ENCODE data around the gene ADO. TPM values are rescaled to one million over a fixed set of nuclear protein-coding genes. Genes with fewer than 3 reads are reported as not detected.

The ADO gene
- total RNA-seq, 1 experiment from 2014 or later = 26.2 TPM

- TF ChIP-seq REST (IDR thresholded peaks at IDR 0.05; ENCODE audit: low read depth) (no peak), CTCF (IDR thresholded peaks at IDR 0.05 in 2 of 3, conservative IDR thresholded peaks at IDR 0.05 in 1 of 3; ENCODE audit: borderline replicate concordance in 1 of 3, insufficient read depth in 1 of 3, low read depth in 2 of 3, low read length in 2 of 3) (no peak)
Measured at GRCh38 chr10:62795100-62795499, 9.4 kb upstream of the ADO start (continued).

GRCh38 chr10:62795762-62796161, 8.8 kb upstream of the ADO start:
- no peaks in the 10 kb centered on the region for H3K9me2 ChIP-seq (ENCODE audit: insufficient read depth)
- ChIA-PET CTCF (no interaction called here), RAD21 (ENCODE audit: low non-redundant PET in 1 of 2, low total read pairs in 2 of 2, uncharacterized antibody in 2 of 2, unreplicated experiment in 2 of 2) (no interaction called here), POLR2A (no interaction called here)
- no peak overlapping the region for H2AFZ ChIP-seq (ENCODE audit: low read depth, low read length, poor library complexity, severe bottlenecking)
- H3K9ac ChIP-seq (ENCODE audit: low read length) = no peak overlapping the region
- no peak for ATAC-seq
- no peak overlapping the region for H3K4me3 ChIP-seq (replicated peaks in 1 of 2; ENCODE audit: low read depth in 1 of 2, low read length in 2 of 2)
- no peak for TF ChIP-seq YY1 (IDR thresholded peaks at IDR 0.05; ENCODE audit: extremely low read depth, insufficient replicate concordance, low read depth, low read length)
- TF ChIP-seq POLR2A (IDR thresholded peaks at IDR 0.05; ENCODE audit: borderline replicate concordance, extremely low read depth, insufficient read depth, insufficient read length) = no peak
- TF ChIP-seq POLR2AphosphoS5 (IDR thresholded peaks at IDR 0.05; ENCODE audit: low read depth, low read length) = no peak
- TF ChIP-seq ZNF274 (IDR thresholded peaks at IDR 0.05; ENCODE audit: low read depth, low read length) = no peak
- no peak for TF ChIP-seq SRF (IDR thresholded peaks at IDR 0.05; ENCODE audit: low read depth)
- no peak for TF ChIP-seq MAX (IDR thresholded peaks at IDR 0.05)
- TF ChIP-seq EGR1 (IDR thresholded peaks at IDR 0.05; ENCODE audit: low read depth) = no peak
- TF ChIP-seq ATF3 (IDR thresholded peaks at IDR 0.05) = no peak
- TF ChIP-seq SP1 (IDR thresholded peaks at IDR 0.05; ENCODE audit: low read depth) = no peak
- TF ChIP-seq EZH2 (IDR thresholded peaks at IDR 0.05) = no peak
- TF ChIP-seq ZFX (IDR thresholded peaks at IDR 0.05) = no peak
- TF ChIP-seq SIN3A (IDR thresholded peaks at IDR 0.05; ENCODE audit: low read depth) = no peak
- no TSS peak for BruUV-seq (replicated peaks)
- H3K27ac ChIP-seq (ENCODE audit: low read depth, low read length) = no peak overlapping the region
- no peaks in the 10 kb centered on the region for H3K79me2 ChIP-seq (ENCODE audit: insufficient read depth, low read length)
- H3K27me3 ChIP-seq (ENCODE audit: insufficient read depth, low read length) = peaks cover 34% of the 10 kb centered on the region
- H3K36me3 ChIP-seq (ENCODE audit: control insufficient read depth in 1 of 2, insufficient read depth in 2 of 2, low read length in 2 of 2) = no peaks in the 10 kb centered on the region
- intact Hi-C loops (cut with micrococcal nuclease) = no loop called here
- no peaks in the 10 kb centered on the region for H4K20me1 ChIP-seq (ENCODE audit: insufficient read depth)
- DNase-seq (ENCODE audit: low read depth, low spot score) = no peak
- H3K4me1 ChIP-seq (ENCODE audit: control insufficient read depth in 1 of 2, insufficient read depth in 2 of 2, low read length in 2 of 2) = no peaks in the 10 kb centered on the region
- H3K4me2 ChIP-seq (ENCODE audit: low read length) = no peak overlapping the region
- H3K9me3 ChIP-seq (ENCODE audit: control insufficient read depth in 1 of 2, insufficient read depth in 1 of 2, low read depth in 1 of 2, low read length in 2 of 2) = no peaks in the 10 kb centered on the region
